ENCODE data around the gene DDX21.
"Not testable (repeated sequence)": the region's sequence is repeated elsewhere in the genome, so short reads cannot be mapped to it uniquely, and the experiment has no call there.

The DDX21 gene

DNA sequence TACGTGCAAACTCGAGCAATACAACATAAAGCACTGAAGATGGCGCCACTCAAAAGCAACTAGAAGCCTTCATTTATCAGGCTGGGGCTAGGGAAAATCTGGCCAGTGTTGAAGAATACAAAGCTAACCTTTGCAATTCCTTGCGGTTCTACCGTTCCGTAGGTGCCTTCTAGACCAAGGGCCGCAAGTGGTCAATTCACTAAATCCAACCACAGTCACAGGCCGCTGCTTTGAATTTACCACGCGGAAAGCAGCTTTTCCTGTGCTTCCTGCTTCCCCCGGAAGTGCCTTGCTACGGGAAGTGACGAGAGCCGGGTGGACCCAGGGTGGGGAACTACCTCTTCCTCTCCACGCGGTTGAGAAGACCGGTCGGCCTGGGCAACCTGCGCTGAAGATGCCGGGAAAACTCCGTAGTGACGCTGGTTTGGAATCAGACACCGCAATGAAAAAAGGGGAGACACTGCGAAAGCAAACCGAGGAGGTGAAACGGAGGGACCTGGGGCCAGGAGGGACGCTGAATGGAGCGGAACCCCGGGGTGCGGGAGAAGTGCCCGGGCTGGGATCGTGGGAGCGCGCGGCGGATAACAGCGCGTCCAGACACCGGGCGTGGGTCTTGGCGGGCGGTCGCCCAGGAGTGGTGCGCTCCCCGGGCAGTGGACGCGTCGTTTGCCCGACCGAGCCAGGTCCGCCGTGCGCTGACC lies at the start of gene DDX21:
Gene DDX21, plus strand, starts transcription at position 339 of the 701 bp plus-strand sequence. Its CDS starts 56 bp downstream, at position 395.
- peak; percentile 90 for DNase-seq (ENCODE audit: low spot score)

DNA sequence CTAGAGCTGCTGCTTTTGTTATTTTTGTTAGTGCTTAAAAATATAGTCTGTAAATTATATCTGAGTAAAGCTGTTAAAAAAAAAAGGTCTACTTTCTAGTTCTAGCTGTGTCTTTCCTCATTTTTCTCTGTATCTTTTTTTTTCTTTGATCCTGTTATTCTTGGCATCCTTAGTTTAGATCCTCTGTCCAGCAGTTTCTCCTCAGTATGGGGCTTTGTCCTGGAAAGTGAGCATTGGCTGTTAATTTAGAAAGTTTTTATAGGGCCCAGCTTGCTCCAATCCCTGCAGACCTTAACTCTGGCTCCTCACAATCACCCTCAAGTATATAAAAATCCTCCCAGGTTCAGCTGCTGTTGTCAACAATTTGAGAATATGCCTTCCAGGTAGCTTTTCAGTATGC lies 31.4 kb upstream of the DDX21 start:
- no peak for DNase-seq (ENCODE audit: low spot score)

DNA sequence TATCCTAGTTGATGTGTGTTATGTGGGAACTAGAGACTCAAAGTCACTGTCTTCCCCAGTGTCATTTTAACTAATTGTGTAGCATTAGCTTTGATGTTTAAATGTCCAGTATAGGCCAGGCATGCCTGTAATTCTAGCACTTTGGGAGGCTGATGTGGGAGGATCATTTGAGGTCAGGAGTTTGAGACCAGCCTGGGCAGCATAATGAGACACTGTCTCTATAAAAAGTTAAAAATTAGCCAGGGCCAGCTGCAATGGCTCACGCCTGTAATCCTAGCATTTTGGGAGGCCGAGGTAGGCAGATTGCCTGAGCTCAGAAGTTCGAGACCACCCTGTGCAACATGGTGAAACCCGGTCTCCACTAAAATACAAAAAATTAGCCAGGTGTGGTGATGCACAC lies 30.5 kb upstream of the DDX21 start:
- no peak for DNase-seq (ENCODE audit: low spot score)

DNA sequence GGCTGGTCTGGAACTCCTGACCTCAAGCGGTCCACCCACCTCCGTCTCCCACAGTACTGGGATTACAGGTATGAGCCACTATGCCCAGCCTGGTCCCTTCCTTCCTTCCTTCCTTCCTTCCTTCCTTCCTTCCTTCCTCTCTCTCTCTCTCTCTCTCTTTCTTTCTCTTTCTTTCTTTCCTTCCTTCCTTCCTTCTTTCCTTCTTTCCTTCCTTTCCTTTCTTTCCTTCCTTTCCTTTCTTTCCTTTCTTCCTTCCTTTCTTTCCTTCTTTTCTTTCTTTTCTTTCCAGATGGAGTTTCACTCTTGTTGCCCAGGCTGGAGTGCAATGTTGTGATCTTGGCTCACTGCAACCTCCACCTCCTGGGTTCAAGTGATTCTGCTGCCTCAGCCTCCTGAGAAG lies 26.8 kb upstream of the DDX21 start:
- DNase-seq (ENCODE audit: low spot score): not testable (repeated sequence)

DNA sequence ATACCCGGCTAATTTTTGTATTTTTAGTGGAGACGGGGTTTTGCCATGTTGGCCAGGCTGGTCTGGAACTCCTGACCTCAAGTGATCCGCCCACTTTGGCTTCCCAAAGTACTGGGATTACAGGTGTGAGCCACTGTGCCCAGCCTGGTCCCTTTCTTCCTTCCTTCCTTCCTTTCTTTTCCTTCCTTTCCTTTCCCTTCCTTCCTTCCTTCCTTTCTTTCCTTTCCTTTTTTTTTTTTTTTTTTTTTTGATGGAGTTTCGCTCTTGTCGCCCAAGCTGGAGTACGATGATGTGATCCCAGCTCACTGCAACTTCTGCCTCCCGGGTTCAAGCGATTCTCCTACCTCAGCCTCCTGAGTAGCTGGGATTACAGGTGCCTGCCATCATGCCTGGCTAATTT lies 26.1 kb upstream of the DDX21 start:
- not testable (repeated sequence) for DNase-seq (ENCODE audit: low spot score)

DNA sequence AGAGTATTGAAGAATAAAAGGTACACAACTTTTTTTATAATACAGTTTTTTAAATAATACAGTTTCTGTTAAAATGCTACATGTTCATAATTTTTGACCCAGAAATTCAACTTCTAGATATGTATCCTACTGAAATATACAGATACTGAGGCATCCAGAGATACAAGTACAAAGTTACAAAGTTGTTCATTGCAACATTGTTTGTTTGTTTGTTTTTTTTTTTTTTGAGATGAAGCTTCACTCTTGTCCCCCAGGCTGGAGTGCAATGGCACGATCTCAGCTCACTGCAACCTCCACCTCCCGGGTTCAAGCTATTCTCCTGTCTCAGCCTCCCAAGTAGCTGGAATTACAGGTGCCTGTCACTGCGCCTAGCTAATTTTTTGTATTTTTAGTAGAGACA lies 23.1 kb upstream of the DDX21 start:
- not testable (repeated sequence) for DNase-seq (ENCODE audit: low spot score)

DNA sequence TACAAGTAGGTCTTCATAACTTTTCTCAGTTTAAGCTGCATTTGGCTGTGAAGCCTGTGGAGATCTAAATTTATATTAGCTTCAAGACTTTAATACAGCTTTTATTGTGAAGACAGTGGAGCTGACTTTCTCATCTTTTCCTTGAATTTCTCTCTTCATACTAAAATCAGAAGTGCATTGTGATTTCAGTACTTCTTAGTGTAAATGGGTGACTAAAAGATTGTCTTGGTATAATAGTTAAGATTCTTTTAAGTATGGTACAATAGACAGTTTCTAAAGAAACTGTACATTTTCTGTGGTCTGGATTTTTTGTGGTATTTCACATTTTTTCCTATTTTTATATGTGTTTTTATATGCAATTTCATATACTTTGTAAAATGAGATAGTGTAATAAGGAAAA lies 21.0 kb upstream of the DDX21 start:
- DNase-seq (ENCODE audit: low spot score): no peak

DNA sequence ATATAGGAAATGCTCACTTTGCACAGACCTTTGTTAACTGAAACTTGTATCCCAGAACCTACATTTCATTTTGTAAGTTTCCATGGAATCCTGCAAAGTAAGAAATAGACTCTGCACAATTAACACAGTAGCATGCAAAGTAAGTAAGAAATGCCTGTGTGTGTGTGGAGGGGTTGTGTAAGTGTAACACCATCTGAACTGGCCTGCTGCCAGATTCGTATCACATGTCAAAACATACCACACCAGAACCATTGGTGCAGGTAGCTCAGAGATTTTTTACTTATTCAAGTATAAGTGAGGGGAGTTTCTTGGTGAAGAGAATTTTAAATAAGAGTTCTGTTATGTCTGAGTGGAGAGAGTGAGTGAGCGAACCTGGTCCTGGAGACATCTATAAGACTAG lies 17.9 kb upstream of the DDX21 start:
- no peak for DNase-seq (ENCODE audit: low spot score)

DNA sequence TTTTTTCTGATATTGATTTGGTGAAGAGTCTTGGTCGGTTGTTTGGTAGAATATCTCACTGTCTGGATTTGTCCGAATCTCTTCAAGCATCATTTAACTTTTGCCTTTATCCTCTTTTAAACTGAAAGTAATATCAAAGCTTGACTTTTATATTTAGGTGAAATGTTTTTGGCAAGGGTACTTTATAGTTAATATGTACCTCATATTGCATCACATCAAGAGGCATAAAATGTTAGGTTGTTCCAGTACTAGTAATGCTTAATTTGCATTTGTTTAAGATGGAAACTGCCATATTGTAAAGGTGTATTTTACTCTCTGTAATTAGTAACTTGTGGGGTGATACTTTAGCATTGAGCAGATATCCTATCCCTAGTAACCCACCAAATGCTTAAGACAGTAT lies 17.1 kb upstream of the DDX21 start:
- no peak for DNase-seq (ENCODE audit: low spot score)

DNA sequence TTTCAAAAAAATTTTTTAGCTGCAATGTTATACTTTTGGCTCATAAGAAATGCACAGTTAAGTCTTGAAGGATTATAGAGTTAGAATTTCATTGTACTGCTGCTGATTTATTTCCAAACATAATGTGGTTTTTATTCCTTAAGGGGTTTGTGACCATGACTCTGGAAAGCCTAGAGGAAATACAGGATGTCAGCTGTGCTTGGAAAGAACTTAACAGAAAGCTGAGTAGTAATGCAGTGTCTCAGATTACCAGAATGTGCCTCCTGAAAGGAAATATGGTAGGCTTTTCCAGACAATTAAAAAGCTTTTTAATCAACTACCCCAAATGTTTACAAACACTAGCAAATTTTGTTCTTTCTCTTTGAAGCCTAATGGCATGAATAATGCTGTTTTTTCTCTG lies 15.1 kb upstream of the DDX21 start:
- DNase-seq (ENCODE audit: low spot score): not testable (repeated sequence)

DNA sequence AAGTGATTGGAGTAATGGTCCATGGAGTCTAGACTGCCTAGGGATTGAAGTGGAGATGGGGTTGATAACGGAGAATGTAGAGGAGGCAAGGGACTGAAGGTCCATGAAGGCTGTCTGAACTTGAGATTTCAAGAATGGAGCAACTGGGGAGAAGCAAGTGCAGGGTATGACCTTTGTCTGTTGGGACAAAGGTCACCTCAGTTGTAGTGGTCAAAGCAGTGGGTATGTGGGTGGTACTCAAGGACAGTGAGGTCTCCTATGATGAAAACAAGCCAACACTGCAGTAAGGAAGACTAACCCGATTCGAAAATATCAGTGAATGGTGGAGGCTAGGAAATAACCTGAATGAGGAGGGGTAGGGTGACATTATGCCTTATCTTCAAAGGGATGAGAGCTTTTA lies 5.4 kb upstream of the DDX21 start:
- DNase-seq (ENCODE audit: low spot score): no peak

DNA sequence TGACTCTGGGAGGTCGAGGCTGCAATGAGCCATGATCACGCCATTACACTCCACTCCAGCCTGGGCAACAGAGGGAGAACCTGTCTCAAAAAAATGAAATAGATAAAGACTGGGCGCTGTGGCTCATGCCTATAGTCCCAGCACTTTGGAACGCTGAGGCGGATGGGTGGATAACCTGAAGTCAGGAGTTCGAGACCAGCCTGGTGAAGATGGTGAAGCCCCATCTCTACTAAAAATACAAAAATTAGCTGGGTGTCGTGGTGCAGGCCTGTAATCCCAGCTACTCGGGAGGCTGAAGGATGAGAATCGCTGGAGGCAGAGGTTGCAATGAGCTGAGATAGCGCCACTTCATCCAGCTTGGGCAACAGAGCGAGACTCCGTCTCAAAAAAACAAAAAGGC lies 1.1 kb upstream of the DDX21 start:
- no peak for DNase-seq (ENCODE audit: low spot score)

DNA sequence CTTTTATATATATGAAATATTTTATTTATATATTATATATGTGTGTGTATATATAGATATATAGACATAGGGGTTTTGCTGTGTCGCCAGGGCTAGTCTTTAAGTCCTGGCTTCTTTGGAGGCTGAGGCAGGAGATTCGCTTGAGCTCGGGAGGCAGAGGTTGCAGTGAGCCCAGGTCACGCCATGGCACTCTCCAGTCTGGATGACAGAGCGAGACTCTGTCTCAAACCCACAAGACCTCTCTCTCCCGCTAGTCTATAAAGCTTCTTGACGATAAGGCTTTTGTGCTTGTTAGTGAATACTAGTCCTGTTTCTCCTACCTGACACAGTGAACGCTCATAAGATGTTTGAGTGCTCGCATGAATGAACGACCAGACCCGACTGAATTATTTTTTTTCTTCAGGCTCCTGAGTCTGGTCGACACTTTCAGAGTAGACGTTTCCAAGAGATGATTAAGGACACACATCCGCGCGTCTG lies 577 bp upstream of the DDX21 start:
- peak; percentile 9 for DNase-seq (ENCODE audit: low spot score)

DNA sequence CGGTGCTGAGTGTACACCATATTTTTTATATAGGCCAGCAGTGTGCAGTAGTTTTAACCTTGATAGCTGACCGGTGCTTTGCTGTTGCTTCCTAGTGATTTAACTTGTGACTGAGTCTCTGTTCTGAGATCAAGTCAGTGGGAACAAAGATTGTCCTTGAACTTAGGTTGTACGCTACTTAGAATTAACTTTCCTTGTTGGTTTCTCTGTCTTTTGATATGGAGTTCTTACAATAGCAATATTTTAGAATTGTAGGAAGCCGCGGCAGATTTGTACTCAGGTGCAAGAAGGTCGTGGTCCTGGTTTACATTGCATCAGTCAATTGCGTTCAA lies 1.3 kb downstream of the DDX21 start:
- no peak for DNase-seq (ENCODE audit: low spot score)

DNA sequence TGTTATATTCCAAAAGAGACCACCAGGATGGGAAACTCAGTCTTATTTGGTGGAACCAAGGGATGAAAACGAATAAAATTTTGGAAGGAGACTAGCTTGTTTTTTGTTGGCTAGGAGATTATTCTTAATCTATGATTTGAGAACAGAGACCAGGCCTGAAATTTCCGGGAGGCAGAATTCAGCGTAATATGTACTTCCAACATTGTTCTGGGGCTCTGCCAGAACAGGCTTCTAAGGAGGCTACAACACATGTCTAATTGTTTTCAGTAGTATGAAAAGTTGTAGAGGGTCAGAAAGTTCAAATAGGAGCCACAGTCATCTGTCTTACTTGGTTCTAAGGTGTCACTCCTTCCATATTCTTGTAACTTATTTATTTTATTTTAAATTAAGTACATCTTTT lies 1.7 kb downstream of the DDX21 start:
- DNase-seq (ENCODE audit: low spot score): peak; percentile 46

DNA sequence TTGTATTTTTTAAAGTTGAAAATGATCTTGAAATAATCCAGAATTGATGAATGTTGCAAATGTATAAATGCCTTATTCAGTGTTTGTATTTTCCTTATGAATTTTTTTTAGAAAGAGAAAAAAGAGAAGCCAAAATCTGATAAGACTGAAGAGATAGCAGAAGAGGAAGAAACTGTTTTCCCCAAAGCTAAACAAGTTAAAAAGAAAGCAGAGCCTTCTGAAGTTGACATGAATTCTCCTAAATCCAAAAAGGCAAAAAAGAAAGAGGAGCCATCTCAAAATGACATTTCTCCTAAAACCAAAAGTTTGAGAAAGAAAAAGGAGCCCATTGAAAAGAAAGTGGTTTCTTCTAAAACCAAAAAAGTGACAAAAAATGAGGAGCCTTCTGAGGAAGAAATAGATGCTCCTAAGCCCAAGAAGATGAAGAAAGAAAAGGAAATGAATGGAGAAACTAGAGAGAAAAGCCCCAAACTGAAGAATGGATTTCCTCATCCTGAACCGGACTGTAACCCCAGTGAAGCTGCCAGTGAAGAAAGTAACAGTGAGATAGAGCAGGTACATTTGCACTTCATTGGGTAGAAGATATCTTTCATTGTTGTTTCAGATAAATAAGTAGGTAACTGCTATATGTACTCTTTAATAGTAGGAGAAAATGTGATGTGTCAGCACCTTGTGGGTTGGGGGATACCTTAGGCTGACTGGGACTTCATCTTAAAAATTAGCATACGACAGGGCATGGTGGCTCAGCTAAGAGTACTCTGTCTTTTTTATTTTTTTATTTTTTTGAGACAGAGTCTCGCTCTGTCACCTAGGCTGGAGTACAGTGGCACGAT lies 3.9 kb downstream of the DDX21 start:
- no peak for DNase-seq (ENCODE audit: low spot score)

DNA sequence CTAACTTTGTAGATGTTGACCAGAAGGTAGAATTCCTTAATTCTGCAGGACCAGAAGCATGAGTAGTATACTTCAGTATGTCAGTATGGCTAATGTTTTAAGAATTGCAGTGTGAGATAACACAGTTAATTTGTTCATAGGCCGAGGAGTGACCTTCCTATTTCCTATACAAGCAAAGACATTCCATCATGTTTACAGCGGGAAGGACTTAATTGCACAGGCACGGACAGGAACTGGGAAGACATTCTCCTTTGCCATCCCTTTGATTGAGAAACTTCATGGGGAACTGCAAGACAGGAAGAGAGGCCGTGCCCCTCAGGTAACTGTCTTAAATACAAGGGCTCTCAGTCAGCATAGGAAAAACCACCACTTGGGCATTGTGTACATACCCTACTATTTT lies 7.2 kb downstream of the DDX21 start:
- DNase-seq (ENCODE audit: low spot score): no peak

DNA sequence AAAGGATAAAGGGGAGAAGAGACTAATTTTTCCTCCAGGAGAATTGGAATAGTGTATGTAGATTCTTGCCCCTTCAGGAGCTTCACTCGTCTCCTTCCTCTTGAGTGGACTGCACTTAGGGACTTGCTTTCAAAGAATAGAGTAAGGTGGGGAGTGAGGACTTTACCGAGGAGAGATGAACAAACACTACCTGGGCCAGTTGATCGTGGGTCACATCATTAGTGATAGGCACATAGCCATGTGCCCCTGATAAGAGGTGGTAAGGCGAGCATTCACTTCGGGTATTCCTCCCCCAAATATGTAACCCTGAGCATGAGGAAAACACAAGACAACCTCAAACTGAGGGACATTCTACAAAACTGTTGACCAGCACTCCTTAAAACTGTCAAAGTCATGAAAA lies 18.0 kb downstream of the DDX21 start:
- no peak for DNase-seq (ENCODE audit: low spot score)

DNA sequence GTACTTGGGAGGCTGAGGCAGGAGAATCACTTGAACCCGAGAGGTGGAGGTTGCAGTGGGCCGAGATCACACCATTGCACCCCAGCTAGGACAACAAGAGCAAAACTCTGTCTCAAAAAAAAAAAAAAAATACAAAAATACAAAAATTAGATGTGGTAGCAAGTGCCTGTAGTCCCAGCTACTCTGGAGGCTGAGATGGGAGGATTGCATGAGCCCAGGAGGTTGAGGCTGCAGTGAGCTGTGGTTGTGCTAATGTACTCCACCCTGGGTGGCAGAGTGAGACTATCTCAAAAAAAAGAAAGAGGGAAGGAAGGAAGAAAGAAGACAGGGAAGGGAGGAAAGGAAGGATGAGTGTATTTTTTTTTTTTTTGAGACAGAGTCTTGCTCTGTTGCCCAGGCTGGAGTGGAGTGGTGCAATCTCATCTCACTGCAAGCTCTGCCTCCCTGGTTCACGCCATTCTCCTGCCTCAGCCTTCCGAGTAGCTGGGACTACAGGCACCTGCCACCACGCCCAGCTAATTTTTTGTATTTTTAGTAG lies 20.0 kb downstream of the DDX21 start:
- not testable (repeated sequence) for DNase-seq (ENCODE audit: low spot score)

DNA sequence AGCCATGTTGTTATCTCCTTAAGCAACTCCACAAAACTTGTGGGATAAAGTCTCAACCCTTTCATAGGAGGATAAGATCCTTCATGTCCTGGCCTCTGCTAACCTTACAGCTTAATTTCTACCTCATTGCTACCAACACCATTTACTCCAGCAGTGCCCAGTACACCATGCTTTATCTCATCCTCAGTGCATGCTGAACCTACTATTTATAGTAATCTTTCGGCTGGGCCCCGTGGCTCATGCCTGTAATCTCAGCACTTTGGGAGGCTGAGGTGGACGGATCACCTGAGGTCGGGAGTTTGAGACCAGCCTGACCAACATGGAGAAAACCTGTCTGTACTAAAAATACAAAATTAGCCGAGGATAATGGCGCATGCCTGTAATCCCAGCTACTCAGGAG lies 23.8 kb downstream of the DDX21 start:
- not testable (repeated sequence) for DNase-seq (ENCODE audit: low spot score)

DNA sequence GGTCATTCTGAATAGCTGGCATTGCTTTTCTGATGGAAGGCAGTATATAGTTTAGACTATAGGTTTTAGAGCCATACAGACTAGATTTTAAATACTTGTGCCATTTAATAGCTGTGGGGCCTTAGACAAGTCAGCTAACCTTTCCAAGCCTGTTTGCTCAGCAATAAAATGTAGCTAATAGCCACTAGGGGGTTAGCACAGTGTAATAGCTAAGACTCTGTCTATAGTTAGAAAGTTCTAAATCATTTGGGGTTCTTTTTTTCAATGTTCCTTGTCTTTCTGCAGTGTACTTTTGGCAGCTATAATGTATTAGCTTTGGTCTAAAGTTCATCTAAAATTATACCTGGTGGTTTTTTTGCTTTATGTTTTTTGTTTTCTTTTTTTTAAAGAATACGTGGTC lies 25.1 kb downstream of the DDX21 start:
- no peak for DNase-seq (ENCODE audit: low spot score)

DNA sequence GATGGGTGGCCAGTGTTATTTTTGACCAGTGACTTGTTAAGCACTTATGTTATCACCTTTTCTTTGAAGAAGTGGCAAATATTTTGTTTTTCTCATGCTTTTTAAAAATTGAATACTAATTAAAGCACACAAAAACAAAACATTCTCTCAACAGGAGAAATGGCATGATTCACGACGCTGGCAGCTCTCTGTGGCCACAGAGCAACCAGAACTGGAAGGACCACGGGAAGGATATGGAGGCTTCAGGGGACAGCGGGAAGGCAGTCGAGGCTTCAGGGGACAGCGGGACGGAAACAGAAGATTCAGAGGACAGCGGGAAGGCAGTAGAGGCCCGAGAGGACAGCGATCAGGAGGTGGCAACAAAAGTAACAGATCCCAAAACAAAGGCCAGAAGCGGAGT lies 26.4 kb downstream of the DDX21 start:
- DNase-seq (ENCODE audit: low spot score): no peak

DNA sequence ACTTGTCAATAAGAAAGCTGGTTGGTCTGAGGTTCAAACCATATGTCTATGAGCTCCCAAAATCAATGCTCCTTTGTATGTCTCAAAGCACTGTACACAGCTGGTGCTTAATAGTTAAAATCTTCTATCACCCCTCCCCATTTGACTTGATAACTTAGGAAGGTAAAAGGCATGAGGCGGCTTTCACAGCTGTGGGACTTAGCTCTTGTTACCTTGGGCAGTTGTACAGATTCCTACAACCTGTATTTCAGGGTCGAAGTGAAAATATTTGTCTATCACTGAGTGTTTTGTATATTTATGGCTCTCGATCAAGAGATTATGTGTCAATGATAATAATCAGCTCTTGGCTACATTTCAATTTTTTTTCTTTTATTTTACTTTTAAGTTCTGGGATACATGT lies 31.6 kb downstream of the DDX21 start:
- no peak for DNase-seq (ENCODE audit: low spot score)

All from COLO829 (cell line).